GM23338 (cell line): ENCODE data around the gene GRAMD4. TPM values are rescaled to one million over a fixed set of nuclear protein-coding genes. Genes with fewer than 3 reads are reported as not detected.
A peak's percentile ranks its signal among the peaks of the same experiment; 100 is the strongest.

Experiments
- ATAC-seq: fragments of 200-7000 bp; cut with Tn5 transposase; 3 replicates; pipeline ENCODE4 v1.9.1; 2020
- DNase-seq: peaks from one replicate; pipeline ENCODE4 v3.0.0-alpha.2; 2015; ENCODE audit warnings: low spot score
- H2AFZ ChIP-seq: fragments of 200-600 bp; sonication (generic); 2 replicates; pipeline ENCODE4 v1.8.0; 2016; ENCODE audit warnings: antibody characterized with exemption, mild to moderate bottlenecking, moderate library complexity
- H3F3A ChIP-seq: fragments of 200-600 bp; sonication (generic); replicated peaks from 2 replicates; pipeline ENCODE4 v1.8.0; 2017; ENCODE audit warnings: antibody characterized with exemption, mixed run types, low read depth
- H3K27ac ChIP-seq: fragments of 200-600 bp; sonication (generic); 2 replicates; pipeline ENCODE4 v1.6.1; 2016; ENCODE audit warnings: low read depth
- H3K27me3 ChIP-seq: fragments of 200-600 bp; sonication (generic); 2 replicates; pipeline ENCODE4 v1.8.0; 2016; ENCODE audit warnings: mild to moderate bottlenecking, mixed run types, moderate library complexity; ENCODE audit not compliant: insufficient read depth
- H3K36me3 ChIP-seq: fragments of 200-600 bp; sonication (generic); 2 replicates; pipeline ENCODE4 v1.8.0; 2016; ENCODE audit warnings: mild to moderate bottlenecking; ENCODE audit not compliant: insufficient read depth
- H3K4me1 ChIP-seq: fragments of 200-600 bp; sonication (generic); 2 replicates; pipeline ENCODE4 v1.8.0; 2016; ENCODE audit warnings: mild to moderate bottlenecking, moderate library complexity; ENCODE audit not compliant: insufficient read depth
- H3K4me2 ChIP-seq: fragments of 200-600 bp; sonication (generic); 2 replicates; pipeline ENCODE4 v1.7.1; 2017; ENCODE audit warnings: mixed run types
- H3K4me3 ChIP-seq: fragments of 200-600 bp; sonication (generic); 2 replicates; pipeline ENCODE4 v1.6.1; 2016; ENCODE audit warnings: mixed run types
- H3K79me2 ChIP-seq: fragments of 200-600 bp; sonication (generic); replicated peaks from 2 replicates; pipeline ENCODE4 v1.8.0; 2017; ENCODE audit warnings: mild to moderate bottlenecking; ENCODE audit not compliant: insufficient read depth
- H3K9me2 ChIP-seq: fragments of 200-600 bp; sonication (generic); 2 replicates; pipeline ENCODE4 v1.8.0; 2017; ENCODE audit not compliant: insufficient read depth
- H4K20me1 ChIP-seq: fragments of 200-600 bp; sonication (generic); replicated peaks from 2 replicates; pipeline ENCODE4 v1.8.0; 2017; ENCODE audit warnings: mild to moderate bottlenecking; ENCODE audit not compliant: insufficient read depth
- H3K27ac Mint-ChIP-seq: 2 replicates; pipeline ENCODE4 v1.8.0; 2020; ENCODE audit warnings: inconsistent platforms, mild to moderate bottlenecking, moderate library complexity, mixed read lengths
- H3K27me3 Mint-ChIP-seq: 3 replicates; pipeline ENCODE4 v1.8.0; 2022; ENCODE audit warnings: low read depth, mild to moderate bottlenecking, moderate library complexity, mixed read lengths, inconsistent platforms; ENCODE audit not compliant: insufficient read depth, poor library complexity
- H3K36me3 Mint-ChIP-seq: 3 replicates; pipeline ENCODE4 v1.8.0; 2021; ENCODE audit warnings: low read depth, mild to moderate bottlenecking, inconsistent platforms, moderate library complexity, mixed read lengths
- H3K4me1 Mint-ChIP-seq: 3 replicates; pipeline ENCODE4 v1.8.0; 2020; ENCODE audit warnings: mild to moderate bottlenecking, inconsistent platforms, mixed read lengths
- H3K4me3 Mint-ChIP-seq: 3 replicates; pipeline ENCODE4 v1.8.0; 2021; ENCODE audit warnings: moderate library complexity, mild to moderate bottlenecking, inconsistent platforms, mixed read lengths
- H3K9me3 Mint-ChIP-seq: 3 replicates; pipeline ENCODE4 v1.8.0; 2020; ENCODE audit warnings: moderate library complexity, mild to moderate bottlenecking, inconsistent platforms, mixed read lengths
- EZH2 ChIP-seq: fragments of 200-600 bp; sonication (generic); IDR thresholded peaks from one replicate; pipeline ENCODE4 v1.8.0; 2017; ENCODE audit warnings: antibody characterized with exemption, mild to moderate bottlenecking, low read depth; ENCODE audit not compliant: unreplicated experiment
- JUNB ChIP-seq: IDR thresholded peaks from one replicate; pipeline ENCODE4 v1.6.1; 2016; ENCODE audit warnings: antibody characterized with exemption; ENCODE audit not compliant: unreplicated experiment
- NANOG ChIP-seq: IDR thresholded peaks from 2 replicates; pipeline ENCODE4 v1.6.1; 2016; ENCODE audit warnings: antibody characterized with exemption, borderline replicate concordance
- POLR2AphosphoS5 ChIP-seq: IDR thresholded peaks from 2 replicates; pipeline ENCODE4 v1.6.1; 2016; ENCODE audit warnings: antibody characterized with exemption, low read depth
- STAT1 ChIP-seq: IDR thresholded peaks from one replicate; pipeline ENCODE4 v1.6.1; 2016; ENCODE audit warnings: antibody characterized with exemption; ENCODE audit not compliant: unreplicated experiment
- ZNF114 ChIP-seq: fragments of 250-450 bp; sonication (Bioruptor Pico); IDR thresholded peaks from 2 replicates; pipeline ENCODE4 v1.5.0; 2020; ENCODE audit warnings: mild to moderate bottlenecking, moderate library complexity
- polyA plus RNA-seq: library from polyadenylated mRNA; unstranded; fragments of >200 nt; fragmentation: Nextera tagmentation; extraction: Ambion mirVana; gene quantifications from 2 replicates; pipeline ENCODE4 v1.2.1, GENCODE V29; 2016
- total RNA-seq: library from RNA; depleted of rRNA; stranded (reverse); fragments of >200 nt; shearing (Covaris generic); gene quantifications from 2 replicates; pipeline ENCODE4 v1.2.3, GENCODE V29; 2014
- TF ChIP-seq, protein P1 (sequence below): fragments of 250-450 bp; sonication (Bioruptor Pico); IDR thresholded peaks from 2 replicates; pipeline ENCODE4 v1.5.0; 2020; ENCODE audit warnings: mild to moderate bottlenecking, moderate library complexity
- TF ChIP-seq, protein P2 (sequence below): IDR thresholded peaks from one replicate; pipeline ENCODE4 v1.6.1; 2018; ENCODE audit warnings: antibody characterized with exemption; ENCODE audit not compliant: unreplicated experiment

The GRAMD4 gene
- total and polyA plus RNA-seq, 2 experiments from 2014 or later: 2.7 to 81.8 TPM

DNA sequence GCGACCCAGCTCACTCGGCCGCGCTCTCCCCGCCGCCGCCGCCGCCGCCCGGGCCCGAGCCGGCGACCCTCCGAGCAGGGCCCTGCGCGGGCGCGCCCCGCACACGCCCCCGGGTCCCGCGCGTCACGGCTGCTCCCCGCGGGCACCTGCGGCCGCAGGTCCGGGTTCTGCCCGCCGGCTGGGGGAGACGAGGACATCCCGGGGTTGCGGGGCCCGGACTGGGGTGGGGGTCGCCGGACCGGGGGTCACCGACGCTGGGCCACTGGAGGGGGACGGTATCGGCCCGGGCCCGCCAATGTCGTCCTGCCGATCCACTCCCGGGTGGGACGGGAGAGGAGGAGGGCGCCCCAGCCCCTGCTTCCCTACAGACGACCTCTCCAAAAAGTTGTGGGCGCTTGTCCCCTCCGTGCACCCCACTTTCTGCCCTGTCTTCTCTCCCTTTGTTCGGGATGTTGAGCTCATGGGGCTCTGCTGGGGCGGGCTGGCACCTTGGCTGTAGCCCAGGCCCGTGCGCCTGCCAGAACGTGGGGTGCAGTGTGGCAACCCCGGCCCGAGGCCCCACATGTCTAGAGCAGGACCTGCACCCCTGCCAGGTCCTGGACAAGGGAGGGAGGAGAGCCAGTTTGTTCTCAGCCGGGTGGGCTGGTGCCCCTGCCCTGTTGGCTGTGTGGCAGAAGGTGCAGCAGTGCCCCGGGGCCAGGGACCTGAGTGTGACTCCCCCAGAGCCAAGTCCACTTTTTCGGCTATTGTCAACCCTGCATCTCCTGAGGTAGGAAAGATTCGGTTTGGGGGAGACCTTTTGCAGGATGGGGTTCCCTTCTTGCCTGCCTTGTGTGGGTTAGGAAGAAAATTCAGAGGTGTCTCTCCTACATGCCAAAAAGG is 42.6 kb upstream of the GRAMD4 start (continued):
- TF ChIP-seq, protein P1, sequence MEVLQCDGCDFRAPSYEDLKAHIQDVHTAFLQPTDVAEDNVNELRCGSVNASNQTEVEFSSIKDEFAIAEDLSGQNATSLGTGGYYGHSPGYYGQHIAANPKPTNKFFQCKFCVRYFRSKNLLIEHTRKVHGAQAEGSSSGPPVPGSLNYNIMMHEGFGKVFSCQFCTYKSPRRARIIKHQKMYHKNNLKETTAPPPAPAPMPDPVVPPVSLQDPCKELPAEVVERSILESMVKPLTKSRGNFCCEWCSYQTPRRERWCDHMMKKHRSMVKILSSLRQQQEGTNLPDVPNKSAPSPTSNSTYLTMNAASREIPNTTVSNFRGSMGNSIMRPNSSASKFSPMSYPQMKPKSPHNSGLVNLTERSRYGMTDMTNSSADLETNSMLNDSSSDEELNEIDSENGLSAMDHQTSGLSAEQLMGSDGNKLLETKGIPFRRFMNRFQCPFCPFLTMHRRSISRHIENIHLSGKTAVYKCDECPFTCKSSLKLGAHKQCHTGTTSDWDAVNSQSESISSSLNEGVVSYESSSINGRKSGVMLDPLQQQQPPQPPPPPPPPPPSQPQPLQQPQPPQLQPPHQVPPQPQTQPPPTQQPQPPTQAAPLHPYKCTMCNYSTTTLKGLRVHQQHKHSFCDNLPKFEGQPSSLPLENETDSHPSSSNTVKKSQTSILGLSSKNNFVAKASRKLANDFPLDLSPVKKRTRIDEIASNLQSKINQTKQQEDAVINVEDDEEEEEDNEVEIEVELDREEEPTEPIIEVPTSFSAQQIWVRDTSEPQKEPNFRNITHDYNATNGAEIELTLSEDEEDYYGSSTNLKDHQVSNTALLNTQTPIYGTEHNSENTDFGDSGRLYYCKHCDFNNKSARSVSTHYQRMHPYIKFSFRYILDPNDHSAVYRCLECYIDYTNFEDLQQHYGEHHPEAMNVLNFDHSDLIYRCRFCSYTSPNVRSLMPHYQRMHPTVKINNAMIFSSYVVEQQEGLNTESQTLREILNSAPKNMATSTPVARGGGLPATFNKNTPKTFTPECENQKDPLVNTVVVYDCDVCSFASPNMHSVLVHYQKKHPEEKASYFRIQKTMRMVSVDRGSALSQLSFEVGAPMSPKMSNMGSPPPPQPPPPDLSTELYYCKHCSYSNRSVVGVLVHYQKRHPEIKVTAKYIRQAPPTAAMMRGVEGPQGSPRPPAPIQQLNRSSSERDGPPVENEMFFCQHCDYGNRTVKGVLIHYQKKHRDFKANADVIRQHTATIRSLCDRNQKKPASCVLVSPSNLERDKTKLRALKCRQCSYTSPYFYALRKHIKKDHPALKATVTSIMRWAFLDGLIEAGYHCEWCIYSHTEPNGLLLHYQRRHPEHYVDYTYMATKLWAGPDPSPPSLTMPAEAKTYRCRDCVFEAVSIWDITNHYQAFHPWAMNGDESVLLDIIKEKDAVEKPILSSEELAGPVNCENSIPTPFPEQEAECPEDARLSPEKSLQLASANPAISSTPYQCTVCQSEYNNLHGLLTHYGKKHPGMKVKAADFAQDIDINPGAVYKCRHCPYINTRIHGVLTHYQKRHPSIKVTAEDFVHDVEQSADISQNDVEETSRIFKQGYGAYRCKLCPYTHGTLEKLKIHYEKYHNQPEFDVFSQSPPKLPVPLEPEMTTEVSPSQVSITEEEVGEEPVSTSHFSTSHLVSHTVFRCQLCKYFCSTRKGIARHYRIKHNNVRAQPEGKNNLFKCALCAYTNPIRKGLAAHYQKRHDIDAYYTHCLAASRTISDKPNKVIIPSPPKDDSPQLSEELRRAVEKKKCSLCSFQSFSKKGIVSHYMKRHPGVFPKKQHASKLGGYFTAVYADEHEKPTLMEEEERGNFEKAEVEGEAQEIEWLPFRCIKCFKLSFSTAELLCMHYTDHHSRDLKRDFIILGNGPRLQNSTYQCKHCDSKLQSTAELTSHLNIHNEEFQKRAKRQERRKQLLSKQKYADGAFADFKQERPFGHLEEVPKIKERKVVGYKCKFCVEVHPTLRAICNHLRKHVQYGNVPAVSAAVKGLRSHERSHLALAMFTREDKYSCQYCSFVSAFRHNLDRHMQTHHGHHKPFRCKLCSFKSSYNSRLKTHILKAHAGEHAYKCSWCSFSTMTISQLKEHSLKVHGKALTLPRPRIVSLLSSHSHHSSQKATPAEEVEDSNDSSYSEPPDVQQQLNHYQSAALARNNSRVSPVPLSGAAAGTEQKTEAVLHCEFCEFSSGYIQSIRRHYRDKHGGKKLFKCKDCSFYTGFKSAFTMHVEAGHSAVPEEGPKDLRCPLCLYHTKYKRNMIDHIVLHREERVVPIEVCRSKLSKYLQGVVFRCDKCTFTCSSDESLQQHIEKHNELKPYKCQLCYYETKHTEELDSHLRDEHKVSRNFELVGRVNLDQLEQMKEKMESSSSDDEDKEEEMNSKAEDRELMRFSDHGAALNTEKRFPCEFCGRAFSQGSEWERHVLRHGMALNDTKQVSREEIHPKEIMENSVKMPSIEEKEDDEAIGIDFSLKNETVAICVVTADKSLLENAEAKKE: no peak
- TF ChIP-seq ZNF114 (CRISPR knock-in tag) (no peak), NANOG (no peak)

DNA sequence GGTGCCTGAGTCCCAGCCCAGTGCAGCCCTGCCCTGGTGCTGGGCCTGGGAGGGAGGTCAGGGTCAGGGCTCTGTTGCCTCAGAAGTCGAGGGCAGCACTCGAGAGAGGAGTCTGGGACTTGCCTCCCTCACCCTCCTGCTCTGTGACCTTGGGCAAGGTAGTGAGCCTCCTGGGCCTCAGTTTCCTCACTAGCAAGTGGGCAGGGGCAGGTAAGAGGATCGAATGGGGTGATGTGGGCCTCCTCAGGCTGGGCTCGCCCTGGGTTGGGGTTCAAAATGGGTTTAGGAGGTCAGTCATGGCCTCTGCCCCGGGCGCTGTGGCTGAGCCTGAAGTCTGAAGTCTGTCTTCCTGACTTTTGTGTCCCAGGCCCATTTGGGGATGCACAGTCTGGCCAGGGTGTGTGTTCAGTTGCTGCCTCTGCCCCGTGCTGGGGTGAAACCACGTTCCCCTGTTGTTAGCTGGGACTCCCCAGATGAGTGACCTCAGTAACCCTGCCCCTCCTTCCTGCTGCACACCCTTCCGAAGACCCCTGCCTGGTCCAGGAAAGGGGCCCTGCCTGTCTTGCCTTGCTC is 41.8 kb upstream of the GRAMD4 start:
- peaks cover 11% of the 10 kb centered on the region; the same call in 1 of the 2 replicates for H3K4me1 ChIP-seq
- peak overlapping the region; percentile 89 for H3K4me3 Mint-ChIP-seq
- peak overlapping the region; percentile 67 for H3K4me3 ChIP-seq
- H3K79me2 ChIP-seq: peaks cover 33% of the 10 kb centered on the region
- H2AFZ ChIP-seq: no peak overlapping the region
- H3K27me3 Mint-ChIP-seq: peaks cover 28% of the 10 kb centered on the region
- DNase-seq: no peak
- H3K9me3 Mint-ChIP-seq: no peaks in the 10 kb centered on the region
- ATAC-seq: no peak
- no peaks in the 10 kb centered on the region for H3F3A ChIP-seq
- H3K27me3 ChIP-seq: peaks cover 12% of the 10 kb centered on the region
- no peaks in the 10 kb centered on the region for H3K9me2 ChIP-seq
- no peaks in the 10 kb centered on the region for H3K36me3 Mint-ChIP-seq
- no peak overlapping the region for H3K27ac ChIP-seq
- no peak overlapping the region for H3K27ac Mint-ChIP-seq
- no peaks in the 10 kb centered on the region for H3K36me3 ChIP-seq
- H4K20me1 ChIP-seq: 0 out of 2 replicates have a peak, but pooled peaks cover 4% of the 10 kb centered on the region
- H3K4me2 ChIP-seq: peak overlapping the region; percentile 90
- peaks cover 52% of the 10 kb centered on the region for H3K4me1 Mint-ChIP-seq
- no peak for TF ChIP-seq EZH2
- no peak for TF ChIP-seq POLR2AphosphoS5
- TF ChIP-seq, protein P2, sequence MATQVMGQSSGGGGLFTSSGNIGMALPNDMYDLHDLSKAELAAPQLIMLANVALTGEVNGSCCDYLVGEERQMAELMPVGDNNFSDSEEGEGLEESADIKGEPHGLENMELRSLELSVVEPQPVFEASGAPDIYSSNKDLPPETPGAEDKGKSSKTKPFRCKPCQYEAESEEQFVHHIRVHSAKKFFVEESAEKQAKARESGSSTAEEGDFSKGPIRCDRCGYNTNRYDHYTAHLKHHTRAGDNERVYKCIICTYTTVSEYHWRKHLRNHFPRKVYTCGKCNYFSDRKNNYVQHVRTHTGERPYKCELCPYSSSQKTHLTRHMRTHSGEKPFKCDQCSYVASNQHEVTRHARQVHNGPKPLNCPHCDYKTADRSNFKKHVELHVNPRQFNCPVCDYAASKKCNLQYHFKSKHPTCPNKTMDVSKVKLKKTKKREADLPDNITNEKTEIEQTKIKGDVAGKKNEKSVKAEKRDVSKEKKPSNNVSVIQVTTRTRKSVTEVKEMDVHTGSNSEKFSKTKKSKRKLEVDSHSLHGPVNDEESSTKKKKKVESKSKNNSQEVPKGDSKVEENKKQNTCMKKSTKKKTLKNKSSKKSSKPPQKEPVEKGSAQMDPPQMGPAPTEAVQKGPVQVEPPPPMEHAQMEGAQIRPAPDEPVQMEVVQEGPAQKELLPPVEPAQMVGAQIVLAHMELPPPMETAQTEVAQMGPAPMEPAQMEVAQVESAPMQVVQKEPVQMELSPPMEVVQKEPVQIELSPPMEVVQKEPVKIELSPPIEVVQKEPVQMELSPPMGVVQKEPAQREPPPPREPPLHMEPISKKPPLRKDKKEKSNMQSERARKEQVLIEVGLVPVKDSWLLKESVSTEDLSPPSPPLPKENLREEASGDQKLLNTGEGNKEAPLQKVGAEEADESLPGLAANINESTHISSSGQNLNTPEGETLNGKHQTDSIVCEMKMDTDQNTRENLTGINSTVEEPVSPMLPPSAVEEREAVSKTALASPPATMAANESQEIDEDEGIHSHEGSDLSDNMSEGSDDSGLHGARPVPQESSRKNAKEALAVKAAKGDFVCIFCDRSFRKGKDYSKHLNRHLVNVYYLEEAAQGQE: no peak
- TF ChIP-seq STAT1: no peak
- no peak for TF ChIP-seq JUNB
- no peak for TF ChIP-seq NANOG
